ENCODE data around the gene ARHGAP10.

The ARHGAP10 gene, protein sequence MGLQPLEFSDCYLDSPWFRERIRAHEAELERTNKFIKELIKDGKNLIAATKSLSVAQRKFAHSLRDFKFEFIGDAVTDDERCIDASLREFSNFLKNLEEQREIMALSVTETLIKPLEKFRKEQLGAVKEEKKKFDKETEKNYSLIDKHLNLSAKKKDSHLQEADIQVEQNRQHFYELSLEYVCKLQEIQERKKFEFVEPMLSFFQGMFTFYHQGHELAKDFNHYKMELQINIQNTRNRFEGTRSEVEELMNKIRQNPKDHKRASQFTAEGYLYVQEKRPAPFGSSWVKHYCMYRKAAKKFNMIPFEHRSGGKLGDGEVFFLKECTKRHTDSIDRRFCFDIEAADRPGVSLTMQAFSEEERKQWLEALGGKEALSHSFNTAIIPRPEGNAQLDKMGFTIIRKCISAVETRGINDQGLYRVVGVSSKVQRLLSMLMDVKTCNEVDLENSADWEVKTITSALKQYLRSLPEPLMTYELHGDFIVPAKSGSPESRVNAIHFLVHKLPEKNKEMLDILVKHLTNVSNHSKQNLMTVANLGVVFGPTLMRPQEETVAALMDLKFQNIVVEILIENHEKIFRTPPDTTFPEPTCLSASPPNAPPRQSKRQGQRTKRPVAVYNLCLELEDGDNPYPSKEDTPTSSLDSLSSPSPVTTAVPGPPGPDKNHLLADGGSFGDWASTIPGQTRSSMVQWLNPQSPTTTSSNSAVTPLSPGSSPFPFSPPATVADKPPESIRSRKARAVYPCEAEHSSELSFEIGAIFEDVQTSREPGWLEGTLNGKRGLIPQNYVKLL

DNA sequence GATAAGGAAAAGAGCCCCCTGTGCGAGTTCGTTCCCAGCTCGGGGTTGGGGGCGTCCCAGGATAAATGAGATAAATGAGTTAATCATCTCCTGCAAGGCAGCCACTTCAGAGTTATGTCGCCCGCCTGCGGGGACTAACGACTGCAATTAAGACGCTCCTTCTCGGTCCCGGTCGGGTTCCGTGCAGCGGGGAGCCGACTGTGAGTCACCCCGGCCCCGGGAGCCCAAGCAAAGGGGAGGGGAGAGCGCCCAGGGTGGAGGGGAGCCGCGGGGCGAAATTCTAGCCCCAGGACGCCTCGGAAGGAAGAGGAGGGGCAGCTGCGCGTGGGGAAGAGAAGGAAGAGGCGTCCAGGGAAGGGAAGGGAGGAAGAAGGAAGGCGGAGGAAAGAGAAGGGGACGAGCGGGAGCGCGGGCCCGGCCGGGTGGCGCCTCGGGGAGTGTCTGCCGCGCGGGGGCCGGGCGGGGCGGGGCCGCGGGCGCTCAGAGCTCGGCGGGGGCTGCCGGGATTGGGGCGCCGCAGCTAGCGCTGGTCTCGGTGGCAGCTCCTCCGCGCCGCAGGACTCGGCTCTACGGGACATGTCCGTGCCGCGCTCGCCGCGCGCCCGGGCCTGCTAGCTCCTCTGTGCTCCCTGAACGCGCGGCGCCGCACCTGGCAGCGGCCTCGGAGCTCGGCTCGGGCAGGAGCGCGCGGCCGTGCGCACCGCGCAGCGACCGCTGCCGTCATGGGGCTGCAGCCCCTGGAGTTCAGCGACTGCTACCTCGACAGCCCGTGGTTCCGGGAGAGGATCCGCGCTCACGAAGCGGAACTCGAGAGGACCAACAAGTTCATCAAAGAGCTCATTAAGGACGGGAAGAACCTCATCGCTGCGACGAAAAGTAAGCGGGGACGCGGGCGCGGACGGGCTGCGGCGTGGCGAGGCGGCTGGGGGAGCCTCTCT is at the start of gene ARHGAP10:
Gene ARHGAP10 (plus strand): TSS at position 509 of the 938 bp plus-strand sequence. CDS start 214 bp downstream, at position 723.
- DNase-seq, result peak; percentile 21

DNA sequence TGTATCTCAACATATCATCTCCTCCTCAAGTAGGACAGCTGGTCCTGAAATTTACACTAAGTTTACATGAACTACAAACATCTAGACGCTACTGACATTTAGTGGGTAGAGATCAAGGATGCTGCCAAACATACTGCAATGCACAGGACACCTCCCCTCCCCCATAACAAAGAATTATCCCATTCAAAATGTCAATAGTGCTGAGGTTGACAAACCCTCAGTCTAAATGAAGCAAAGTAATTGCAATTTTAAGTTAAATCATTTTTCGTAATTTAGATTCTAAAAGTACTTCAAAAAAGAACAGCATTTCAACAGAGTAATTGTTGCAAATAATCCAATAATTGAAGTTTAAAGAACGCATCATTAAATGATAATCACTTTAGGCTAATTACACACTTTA is 49.1 kb upstream of the ARHGAP10 start:
- no peak for DNase-seq

DNA sequence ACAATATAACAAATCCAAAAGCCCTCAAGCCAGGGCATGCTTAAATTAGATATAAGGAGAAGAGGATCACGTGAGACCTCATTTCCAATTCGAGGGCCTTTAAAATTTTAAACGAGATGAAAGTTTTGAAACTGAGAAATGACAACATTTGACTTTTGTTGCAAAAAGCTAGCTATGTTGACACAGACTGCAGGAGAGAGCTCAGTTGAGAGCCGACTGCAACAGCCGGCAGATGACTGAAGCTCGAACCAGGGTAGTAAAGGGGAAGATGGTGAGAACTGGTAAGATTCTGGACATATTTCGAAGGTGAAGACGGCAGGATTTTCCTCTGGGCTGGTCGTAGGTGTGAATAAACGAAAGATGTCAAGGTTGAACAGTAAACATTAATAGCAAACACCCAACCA is 48.7 kb upstream of the ARHGAP10 start:
- no peak for DNase-seq

DNA sequence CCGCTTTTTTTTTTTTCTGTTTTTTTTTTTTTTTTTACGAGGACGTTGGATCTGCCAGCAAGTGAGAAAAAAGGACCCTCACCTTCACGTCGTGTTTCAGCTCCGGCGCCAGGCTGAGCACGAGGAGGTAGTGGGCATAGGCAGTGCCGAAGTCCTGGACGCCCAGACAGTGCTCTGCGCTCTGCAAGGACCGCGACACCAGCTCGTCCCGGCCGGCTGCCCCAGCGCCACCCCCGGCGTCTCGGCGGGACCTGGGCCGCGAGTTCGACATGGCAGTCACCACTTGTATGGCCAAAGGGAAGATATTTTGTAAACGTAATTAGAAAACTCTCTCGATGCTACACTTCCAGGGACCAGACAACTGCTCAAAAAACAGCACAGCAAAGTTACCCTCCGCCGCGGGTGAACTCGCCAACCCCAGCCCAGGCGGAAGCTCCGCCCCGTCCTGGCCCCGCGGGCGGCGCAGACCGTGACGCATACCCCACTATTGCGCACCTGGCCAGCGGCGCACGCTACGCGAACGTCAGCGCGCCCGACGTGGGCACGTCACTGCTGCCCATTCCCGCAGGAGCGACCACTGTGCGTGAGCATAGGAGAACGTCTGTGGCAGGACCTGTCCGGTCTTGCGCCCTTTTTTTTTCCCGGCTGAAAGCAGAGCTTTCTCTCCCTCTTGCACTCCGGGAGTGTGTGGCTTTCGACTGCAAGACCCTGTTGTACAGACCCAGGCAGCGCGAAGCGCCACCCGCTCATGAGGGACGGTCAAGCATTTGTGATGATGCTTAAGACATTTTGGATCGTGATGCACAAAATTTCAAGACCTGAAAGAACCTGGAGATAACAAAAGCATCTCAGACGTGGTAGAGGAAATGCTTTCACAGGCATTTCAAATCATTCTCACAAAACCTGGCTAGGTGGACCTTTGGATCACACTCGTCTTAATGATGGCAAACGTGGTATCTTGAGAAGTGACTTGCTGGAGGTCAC is 47.9 kb upstream of the ARHGAP10 start, which contains the start of gene PRMT9:
Gene PRMT9 (minus strand): TSS at position 447 of the 984 bp plus-strand sequence. CDS start 176 bp downstream, at position 271.
- DNase-seq, result peak; percentile 72

DNA sequence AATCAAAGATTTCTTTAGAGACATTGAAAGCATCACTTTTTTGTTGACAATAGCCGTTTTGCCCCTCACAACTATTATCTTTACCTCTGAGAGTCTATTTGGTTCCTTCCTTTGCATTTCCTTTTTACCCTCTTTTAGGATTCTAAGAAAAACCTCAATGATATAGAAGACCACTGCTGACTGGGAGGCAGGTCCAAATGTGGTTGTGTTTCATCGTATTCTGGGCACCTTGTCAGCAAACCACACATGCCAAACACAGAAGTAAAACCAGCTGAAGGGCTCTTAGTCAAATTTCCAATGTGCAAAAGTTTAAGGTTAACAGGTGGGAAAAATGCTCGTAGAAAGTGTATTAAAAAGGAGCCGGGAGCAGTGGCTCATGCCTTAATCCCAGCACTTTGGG is 42.8 kb upstream of the ARHGAP10 start:
- no peak for DNase-seq

DNA sequence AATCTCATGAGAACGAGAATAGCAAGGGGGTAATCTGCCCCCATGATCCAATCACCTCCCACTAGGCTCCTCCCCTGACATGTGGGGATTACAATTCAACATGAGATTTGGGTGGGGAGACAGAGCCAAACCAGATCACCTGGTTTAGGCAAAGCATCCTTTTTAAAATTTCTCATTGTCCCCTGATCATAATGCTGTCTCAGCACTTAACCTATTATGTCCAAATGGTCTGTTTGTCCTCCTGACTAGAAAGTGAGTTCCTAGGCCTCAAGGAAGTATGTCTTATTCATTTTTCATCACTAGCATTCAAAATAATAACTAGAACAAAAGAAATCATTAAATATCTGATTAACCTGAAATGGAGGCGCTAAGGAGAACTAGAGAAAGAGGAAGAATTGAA is 40.1 kb upstream of the ARHGAP10 start:
- no peak for DNase-seq

DNA sequence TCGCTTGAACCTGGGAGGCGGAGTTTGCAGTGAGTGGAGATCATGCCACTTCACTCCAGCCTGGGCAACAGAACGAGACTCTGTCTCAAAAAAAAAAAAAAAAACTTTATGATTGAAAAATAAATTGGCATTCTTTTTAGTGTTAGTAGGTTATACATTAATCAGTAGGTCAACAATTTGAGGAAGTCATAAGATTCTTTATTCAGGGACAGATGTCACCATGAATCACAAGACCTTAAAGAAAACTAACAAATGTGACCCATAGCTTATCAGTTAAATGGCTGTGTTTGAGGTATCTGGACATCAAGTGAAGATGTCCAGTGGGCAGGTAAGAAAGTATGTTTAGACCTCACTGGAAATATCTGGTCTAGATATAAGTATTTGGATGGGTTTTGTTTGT is 38.7 kb upstream of the ARHGAP10 start:
- DNase-seq, result no peak

DNA sequence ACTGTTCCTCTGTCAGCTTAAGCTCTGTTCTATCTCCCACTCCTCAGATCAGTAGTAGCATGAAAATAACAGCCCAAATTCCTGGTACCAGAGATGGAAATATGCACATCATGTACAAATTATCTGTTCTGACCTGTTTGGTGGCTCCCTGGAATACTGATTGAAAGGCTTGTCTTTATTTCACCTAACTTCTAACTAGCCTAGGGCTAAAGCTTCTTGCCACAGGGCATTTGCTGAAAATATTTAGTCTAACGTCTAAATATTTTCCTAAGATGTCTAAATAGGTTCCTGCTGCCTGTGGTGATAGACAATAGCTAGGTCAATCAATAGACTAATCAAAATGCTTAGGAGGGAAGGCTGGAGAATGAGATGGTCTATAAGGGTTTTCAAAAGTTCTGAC is 35.0 kb upstream of the ARHGAP10 start:
- no peak for DNase-seq

DNA sequence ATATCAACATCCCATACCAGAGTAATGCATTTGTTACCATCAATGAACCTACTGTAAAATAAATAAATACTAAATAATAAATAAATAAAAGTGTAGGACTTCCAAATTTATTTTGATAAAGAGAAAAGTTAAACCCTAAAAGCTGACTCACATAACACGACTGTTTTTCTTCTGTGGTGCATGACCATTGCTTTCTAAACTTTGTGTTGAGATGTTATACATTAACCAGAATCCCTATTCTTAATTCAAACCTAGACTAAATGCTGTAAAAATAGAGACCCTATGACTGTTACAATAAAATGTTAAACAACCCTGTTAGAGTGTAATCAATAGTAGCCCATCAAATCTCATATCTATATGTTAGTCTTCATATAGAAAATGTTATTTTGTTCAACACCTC is 27.0 kb upstream of the ARHGAP10 start:
- DNase-seq, result no peak

DNA sequence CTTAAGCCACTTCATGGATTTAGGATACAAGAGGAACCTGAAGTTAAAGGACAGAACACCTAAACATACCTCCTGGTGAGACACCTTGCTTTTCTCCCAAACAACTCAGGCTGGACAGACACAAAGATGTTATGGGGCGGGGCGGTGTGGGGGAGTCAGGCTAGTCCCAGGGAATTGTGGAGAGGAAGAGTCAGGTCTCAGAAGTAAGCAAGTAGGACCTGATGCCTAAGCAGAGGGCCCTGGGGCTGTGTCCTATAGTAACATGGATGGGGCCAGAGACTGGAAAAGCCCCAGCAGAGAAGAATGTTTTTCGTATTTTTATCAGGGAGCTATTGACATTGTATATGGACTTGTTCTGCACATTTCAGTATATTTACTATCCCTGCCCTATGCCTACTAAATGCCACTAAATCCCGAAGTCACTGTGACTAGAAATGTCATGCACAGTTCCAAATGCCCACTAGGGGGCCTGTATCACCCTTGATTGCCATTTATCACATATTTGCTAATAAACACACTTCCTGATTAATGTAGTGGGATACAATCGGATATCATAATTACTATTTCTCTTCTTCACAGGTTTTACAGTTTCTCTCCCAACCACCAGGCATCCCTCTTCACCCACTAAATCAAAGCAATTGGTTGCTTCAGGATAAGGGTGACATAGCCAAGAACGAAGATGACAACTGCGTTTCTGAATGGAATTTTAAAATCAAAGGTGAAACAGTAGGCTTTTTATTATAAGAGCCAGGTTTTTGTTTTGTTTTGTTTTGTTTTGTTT is 23.8 kb upstream of the ARHGAP10 start:
- DNase-seq, result no peak

DNA sequence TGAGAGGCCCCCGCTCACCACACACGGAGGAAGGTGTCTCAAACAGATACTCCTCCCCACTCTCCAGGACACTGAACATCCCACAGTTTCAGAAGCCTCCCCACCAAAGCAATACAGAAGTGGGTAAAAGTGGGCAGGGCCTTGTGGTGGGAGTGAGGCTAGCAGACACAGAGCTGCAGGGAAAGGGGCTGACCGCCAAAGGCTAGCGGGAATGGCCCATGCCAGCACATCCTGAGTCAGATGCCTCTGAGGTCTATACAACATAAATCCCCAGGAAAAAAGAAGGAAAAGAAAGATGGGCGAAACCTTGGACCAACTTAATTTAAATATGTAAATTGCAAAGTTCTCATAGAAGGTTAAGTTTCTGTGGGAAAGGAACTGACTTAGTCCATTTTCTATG is 21.9 kb upstream of the ARHGAP10 start:
- DNase-seq, result no peak

DNA sequence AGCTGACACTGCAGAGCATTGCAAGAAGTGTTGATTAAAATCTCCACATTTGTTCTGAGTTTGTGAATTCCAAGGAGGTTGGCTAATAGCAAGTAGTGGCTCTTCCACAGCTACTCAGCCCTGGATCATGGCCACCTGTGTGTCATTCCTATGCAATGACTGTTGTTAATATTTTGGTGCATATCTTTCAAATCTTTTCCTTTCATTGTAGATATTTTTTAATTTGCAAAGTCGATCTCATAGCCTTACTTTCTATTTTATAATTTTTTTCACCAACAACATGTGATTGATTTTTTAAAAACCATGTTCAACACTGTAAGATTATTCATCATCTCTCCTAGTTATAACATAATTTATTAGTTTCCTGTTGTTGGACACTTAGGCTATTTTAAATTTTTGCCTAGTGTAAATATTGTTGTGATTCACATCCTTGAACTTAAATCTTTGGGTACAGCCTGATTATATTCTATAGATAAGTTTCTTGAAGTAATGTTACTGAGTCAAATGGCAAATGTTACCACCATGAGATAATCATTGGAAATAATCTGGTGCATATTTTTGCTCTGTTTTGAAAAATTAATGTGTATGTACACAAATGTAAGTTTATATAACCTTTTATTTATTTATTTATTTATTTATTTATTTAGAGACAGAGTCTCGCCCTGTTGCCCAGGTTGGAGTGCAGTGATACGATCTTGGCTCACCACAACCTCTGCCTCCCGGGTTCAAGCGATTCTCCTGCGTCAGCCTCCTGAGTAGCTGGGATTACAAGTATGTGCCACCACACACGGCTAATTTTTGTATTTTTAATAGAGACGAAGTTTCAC is 17.1 kb upstream of the ARHGAP10 start:
- DNase-seq, result no peak

DNA sequence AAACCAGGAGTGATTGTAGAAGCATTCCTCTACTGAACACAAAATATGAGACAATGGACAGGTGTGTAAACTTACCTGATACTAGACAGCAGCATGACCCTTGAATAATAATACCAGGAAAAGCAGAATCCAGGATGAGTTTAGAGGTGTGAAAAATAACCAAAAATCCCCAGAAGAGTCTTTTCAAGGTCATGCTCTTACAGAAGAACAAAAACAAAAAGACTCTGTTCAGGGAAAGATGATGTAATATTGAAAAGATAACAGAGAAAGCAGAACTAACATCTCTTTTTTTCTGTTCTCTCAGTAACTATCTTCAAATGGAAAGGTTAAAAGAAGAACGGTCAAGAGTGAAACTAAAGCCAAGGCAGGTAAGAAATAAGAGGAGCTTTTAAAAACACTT is 14.0 kb upstream of the ARHGAP10 start:
- DNase-seq, result no peak

DNA sequence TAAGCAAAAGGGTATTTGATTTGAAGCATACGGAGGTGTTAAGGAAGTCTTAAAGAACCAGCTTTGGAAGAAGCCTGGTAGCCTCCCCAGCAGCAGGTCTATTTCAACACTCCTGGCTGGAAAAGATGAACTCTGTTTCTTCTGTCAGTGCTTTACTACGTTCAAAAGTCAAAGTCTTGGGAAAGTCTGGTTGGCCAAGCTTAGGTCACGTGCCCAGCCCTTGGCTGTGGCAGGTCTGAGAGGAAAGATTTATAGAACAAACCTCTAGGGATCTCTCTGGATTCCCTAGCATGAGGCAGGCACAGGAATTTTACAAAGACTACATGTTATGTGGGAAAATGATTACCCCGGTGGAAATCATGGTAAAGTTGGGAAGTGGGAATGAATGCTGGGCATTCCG is 8.6 kb upstream of the ARHGAP10 start:
- no peak for DNase-seq

DNA sequence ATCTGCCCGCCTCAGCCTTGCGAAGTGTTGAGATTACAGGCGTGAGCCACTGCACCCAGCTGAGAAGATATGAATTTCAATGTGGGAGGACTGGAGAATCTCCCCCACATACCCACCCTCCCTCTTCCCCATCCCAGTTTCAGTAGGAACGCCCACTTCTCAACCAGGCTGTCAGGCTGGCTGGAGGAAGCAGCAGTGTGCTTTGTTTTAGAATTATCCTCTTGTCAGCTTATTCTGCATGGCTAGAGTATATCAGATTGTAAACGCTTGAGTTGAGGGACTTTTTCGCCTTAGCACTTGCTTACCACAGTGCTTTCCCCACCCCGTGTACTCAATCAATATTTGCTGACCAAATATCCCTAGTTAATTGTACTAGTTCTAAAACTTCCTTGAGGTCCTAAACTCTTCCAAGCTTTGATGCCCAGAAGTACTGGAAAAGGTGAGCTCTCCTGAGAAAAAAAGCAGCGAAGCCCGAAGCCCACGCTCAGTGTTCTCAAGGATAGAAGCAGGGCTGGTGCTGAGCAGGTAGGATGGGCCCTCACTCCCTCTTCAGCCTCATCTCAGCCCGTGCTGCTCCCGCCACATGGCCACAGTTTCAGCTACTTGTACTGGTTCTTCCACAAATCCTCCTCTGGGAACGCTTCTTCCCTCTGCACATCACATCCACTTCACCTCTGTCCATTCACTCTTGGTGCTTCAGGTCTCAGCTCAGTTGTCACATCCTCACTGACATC is 7.3 kb upstream of the ARHGAP10 start:
- no peak for DNase-seq

DNA sequence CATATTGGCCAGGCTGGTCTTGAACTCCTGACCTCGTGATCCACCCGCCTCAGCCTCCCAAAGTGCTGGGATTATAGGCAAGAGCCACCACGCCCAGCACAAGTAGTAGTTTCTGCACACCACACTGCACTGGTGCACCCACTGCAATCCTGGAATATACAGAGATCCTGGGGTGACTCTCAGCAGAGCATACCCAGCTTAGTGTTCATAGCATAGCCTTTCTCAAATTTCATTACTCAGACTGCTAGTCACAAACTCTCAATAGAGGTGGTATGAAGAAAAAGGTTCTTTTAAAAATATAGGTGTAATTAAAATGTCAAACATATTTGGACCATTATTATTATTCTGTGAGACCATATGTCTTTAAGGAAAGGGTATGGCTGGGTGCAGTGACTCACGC is 6.2 kb upstream of the ARHGAP10 start:
- no peak for DNase-seq

DNA sequence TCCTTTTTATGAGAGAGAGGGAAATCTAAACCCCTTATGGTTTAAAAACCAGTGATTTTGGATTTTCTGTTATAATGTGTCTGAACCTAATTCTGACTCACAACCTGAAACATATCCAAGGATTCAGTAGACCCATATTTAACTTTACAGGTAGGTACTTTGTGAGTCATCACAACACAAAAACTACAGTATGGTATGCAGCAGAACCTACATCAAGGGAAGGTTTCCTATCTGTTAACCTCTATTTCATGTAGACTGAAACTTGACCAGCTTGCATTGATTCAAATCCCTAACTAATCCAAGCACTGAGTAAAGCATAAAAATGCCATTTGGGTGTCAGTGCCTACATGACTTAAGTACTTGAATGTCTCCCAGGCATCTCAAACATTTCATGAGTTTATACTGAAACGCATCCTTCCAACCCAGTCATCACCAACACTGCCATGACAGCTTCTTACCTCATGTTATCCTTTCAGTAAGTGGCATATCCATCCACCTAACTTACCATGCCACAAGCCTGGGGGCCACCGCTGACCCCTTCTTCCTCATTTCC is 4.3 kb upstream of the ARHGAP10 start:
- DNase-seq, result no peak

DNA sequence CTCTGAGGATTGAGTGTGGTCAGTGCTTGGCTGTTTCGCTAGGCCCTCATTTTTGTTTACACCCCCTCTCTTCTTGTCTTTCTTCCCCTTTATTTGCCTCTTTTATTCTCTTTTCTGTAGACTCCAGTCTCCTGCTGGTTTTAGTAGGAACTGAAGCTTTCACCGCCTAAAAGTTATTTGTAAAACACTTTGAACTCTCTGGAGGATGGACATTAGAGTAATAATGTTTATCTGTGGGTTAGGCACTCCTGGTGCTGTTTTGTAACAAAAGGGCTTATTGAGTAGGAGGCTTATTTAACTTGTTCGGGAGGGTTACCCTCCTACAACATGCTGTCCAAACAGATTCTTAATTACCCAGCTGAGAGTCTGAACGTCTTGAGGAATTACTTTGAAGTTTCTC is 1.6 kb upstream of the ARHGAP10 start:
- DNase-seq, result no peak

Data from NCI-H1048 (cell line).